Inflammatory macrophage treated with lipopolysaccharide for 1 hour (primary cell): Measurements from ENCODE around the gene APOF.
"Not testable (repeated sequence)": the region's sequence is repeated elsewhere in the genome, so short reads cannot be mapped to it uniquely, and the experiment has no call there.

Experiments
- DNase-seq, 2 donors: peaks; one replicate each; pipeline ENCODE4 v3.0.0-alpha.2; 2020 to 2022

APOF gene, protein sequence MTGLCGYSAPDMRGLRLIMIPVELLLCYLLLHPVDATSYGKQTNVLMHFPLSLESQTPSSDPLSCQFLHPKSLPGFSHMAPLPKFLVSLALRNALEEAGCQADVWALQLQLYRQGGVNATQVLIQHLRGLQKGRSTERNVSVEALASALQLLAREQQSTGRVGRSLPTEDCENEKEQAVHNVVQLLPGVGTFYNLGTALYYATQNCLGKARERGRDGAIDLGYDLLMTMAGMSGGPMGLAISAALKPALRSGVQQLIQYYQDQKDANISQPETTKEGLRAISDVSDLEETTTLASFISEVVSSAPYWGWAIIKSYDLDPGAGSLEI

DNA sequence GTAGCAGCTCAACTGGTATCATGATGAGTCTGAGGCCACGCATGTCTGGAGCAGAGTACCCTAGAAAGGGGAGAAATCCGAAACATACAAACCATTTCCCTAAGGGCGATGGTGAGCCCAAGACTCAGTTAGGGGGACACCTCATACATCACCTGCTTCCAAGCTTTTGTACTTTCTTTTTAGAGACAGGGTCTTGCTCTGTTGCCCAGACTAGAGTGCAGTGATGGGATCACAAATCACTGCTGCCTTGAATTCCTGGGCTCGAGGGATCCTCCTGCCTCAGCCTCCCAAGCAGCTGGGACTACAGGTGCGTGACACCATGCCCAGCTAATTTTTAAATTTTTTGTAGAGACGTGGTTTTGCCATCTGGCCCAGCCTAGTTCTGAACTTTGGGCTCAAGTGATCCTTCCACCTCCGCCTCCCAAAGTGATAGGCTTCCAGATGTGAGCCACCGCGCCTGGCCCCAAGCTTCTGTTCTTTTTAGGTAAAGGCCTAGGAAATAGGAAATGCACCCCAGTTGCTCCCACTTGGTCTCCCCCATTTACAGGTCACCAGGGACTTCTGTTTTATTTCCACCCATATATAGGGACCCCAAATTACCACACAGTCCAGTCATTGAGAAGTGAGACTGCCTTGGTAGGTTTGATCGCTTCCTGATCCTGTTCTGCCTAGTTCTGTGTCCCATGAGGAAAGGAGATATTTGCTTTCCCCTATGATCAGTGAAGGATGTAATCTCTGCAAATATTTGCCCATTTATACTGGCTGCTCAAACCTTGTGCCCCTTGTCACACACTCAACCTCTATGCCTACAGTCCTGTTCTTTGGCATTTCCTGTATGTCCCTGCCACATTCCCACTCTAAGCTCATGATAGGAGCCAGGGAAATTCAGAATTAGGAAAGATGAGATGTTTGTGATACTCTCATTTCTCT lies at the start of gene APOF:
Gene APOF, minus strand, starts transcription at position 728 of the 930 bp plus-strand sequence. Its CDS starts 112 bp downstream, at position 616.
- no peak for DNase-seq

DNA sequence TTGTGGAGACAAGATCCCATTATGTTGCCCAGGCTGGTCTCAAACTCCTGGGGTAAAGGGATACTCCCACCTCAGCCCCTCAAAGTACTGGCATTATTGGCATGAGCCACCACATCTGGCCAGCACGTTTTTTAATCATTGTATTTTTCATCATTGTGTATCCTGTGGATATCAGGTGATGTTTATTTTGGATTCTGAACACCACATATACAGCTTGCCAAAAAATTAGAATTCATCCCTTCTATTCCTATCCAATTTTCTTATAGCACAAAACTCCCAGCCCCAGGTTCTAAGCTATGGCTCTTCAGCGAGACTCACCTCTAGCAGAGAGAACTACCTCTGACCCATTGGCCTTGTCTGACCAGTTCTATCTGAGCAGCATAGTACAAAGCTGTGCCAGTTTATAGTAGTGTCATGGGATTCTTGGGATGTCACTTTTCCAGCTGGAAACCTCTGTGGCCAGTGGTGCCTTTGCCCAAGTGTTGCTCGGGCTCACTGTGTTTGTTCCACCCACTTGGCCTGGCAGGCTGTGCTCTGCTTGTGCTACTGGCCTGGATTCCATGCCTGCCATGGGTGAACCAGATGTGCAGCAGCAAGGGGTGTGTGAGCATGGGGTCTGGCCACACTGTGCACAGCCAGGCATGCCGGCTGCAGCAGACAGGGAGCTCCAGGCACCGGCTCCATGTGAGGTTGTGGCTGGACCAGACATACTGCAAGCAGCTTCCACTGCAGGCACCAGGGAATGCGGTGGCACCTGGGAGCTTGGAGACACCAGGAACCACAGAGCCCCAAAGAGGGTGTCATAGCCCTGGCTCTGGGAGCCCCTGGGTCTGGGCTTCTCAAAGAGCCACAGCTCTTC lies 49.4 kb upstream of the APOF start:
- no peak for DNase-seq

DNA sequence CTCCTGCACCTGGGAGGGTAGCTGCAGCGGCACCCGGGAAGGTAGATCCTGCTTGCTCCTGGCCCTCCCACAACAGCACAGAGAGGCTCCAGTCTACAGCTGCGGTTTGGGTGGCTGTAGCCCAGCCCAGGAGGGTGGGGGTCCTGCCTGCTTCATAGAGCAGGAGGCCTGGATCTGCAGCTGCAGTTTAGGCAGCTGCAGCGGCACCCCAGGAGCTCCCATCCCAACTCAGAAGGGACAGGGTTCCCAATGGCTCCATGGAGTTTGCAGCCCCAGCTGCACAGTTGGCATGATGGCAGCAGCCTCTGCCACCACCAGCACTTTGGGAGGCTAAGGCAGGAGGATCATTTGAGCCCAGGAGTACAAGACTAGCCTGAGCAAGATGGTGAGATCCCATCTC lies 48.1 kb upstream of the APOF start:
- DNase-seq = no peak

GRCh38 chr12:56408799-56409417 lies 46.3 kb upstream of the APOF start:
- DNase-seq = no peak

DNA sequence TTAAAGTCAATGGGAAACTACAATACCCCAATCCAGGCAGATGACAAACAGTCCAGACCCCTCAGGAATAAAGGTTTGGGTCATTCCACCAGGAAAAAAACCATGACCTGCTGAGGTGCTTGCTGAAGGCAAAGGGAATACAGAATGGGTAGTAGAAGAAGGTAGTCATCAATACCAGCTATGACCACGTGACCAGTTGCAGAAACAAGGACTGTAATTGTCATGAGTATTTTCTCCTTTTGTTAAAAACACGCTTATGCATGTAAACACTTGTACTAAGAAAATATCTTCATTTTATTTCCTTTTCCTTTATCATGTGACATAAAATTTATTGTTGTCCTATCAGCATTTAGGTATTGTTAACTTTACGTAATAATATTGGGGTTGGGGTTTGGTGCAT lies 41.6 kb upstream of the APOF start:
- not testable (repeated sequence) for DNase-seq

DNA sequence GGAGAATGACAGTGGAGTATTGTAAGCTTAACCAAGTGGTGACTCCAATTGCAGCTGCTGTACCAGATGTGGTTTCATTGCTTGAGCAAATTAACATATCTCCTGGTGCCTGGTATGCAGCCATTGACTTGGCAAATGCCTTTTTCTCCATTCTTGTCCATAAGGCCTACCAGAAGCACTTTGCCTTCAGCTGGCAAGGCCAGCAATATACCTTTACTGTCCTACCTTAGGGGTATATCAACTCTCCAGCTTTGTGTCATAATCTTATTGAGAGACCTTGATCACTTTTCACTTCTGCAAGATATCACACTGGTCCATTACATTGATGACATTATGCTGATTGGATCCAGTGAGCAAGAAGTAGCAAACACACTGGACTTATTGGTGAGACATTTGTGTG lies 39.0 kb upstream of the APOF start:
- DNase-seq = not testable (repeated sequence)

GRCh38 chr12:56401125-56401524 lies 38.5 kb upstream of the APOF start:
- DNase-seq = not testable (repeated sequence)

DNA sequence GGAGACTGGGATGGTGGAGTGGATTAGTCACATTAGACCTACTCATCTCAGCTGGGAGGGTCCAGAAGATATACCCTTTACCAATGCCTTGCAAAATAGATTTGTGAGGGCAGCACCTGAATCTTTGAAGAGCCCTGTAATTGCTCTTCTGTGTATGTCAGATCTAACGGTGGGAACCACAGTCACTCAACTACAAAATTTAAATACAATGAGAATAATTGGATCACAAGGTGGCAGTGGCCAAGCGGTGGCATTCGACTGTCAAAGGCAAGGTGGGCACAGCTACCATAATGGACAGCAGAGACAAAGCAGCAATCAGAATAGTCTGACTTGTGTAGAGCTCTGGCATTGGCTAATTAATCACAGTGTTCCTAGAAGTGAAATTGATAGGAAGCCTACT lies 36.8 kb upstream of the APOF start:
- DNase-seq = not testable (repeated sequence)

DNA sequence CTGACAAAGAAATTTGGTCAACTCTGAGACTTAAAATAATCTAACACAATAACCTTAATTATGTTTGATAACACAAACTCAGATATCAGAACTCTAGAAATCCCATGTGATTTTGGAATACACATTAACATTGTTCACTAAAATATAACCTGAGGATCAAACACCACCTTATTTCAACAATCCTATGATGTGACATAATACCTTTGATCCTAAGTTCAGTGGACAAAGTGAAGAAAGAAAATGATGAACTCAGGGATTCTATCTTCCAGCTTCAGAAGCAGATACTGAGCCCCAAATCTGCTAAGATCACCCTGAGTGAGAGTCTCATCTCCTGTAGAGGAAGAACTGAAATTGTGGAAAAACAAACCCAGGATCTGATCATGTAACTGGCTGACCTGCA lies 35.7 kb upstream of the APOF start:
- DNase-seq = no peak

DNA sequence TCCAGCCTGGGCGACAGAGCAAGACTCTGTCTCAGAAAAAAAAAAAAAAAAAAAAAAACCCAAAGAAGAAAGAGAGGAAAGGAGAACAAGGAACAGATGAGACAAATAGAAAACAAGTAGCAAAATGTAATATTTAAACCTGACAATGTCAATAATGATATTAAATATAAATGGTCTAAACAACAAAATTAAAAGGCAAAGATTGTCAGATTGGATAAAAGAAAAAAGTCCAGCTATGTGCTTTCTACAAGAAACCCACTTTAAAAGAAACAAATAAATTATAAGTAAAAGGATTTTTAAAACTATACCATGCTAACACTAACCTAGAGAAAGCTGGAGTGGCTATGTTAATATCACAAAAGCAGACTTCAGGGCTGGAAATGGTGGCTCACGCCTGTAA lies 29.7 kb upstream of the APOF start:
- no peak for DNase-seq

DNA sequence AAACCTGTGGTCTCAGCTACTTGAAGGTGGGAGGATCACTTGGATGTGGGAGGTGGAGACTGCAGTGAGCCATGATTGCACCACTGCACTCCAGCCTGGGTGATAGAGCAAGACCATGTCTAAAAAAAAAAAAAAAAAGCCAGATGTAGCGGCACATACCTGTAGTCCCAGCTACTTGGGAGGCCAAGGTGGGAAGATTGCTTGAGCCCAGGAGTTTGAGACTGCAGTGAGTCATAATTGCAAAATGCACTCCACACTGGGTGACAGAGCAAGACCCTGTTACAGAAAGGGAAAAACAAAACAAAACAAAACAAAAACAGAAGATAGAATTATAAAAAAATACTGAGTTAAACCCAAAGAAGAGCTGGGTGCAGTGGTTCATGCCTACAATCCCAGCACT lies 29.1 kb upstream of the APOF start:
- no peak for DNase-seq

DNA sequence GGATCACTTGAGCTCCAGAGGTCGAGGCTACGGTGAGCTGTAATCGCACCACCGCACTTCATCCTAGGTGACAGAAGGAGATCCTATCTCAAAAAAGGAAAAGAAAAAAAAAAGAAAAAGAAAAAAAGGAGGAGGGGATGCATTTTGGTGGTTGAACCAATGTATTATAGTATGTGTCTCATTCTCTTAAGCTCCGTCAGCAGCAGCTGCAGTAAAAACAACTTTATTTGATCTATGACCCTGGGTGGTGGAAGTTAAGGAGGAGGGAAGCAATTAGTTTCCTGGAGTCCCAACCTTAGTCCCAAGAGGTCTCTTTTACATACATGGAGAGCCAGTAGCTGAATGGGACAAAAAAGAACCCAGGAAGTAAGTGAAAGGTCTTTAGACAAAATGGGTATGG lies 26.8 kb upstream of the APOF start:
- no peak for DNase-seq

GRCh38 chr12:56387152-56387736 lies 24.6 kb upstream of the APOF start:
- DNase-seq = no peak

DNA sequence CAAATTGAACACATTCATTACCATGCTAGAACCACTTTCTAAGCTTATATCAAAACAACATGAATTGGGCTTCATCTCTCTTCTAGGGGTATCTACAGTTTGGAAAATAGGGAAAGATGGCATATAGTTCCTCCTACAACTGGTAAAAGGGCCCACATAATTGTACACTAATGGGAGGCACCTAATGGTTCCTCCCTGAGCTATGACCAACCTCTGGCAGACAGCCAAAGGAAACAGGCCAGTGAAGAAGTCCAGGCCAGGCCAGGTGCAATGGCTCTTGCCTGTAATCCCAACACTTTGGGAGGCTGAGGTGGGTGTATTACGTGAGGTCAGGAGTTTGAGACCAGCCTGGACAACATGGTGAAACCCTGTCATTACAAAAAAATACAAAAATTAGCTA lies 23.2 kb upstream of the APOF start:
- no peak for DNase-seq

DNA sequence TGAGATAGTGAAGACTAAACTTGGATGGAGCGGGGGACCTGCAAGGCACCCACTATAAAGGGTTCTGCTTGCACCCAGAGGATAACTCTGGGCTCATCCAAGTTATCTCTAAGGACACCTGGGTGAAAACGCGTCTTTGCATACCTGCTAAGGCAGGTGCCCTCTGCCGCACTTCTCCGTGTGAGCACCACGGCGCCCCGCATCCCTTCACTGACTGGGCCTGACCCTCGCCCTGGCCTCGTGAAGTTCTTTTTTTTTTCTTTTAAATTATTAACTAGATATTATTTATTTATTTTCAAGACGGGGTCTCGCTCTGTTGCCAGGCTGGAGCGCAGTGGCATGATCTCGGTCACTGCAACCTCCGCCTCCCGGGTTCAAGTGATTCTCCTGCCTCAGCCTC lies 20.0 kb upstream of the APOF start:
- no peak for DNase-seq

GRCh38 chr12:56377989-56378316 lies 15.3 kb upstream of the APOF start:
- DNase-seq = no peak

GRCh38 chr12:56377310-56377988 lies 14.8 kb upstream of the APOF start:
- DNase-seq = peak; percentile 17 to 21

DNA sequence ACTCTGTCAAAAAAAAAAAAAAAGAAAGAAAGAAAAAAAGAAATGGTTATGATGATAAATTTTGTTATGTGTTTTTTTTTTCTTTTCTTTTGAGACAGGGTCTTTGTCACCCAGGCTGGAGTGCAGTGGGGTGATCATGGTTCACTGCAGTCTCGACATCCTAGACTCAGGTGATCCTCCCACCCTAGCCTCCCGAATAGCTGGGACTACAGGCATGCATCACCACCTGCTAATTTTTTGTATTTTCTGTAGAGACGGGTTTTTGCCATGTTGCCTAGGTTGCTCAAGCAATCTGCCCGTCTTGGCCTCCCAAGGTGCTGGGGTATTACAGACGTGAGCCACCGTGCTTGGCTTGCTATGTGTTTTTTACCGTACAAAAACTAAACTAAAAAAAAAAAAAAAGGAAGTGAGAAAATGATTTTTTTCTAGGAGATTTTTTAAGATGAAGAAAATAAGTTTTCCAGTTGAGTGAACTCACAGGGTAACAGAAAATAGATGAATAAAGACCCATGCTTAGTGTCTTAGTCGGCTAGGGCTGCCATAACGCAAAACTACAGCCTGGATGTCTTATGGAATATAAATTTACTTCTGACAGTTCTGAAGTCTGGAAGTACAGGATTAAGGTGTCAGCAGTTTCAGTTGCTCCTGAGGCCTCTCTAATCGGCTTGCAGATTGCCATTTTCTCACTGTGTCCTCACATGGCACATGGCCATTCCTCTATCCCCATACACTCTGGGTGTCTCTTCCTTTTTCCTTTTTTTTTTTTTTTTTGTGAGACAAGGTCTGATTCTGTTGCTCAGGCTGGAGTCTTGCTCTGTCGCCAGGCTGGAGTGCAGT lies 13.2 kb upstream of the APOF start:
- DNase-seq = no peak

GRCh38 chr12:56374726-56375597 lies 12.3 kb upstream of the APOF start:
- DNase-seq = peak in 1 of 2 donors; percentile 10

- no peak for DNase-seq
These were observed 10.9 kb upstream of the APOF start for GRCh38 chr12:56373515-56373914.
